GM19455 (cell line): ENCODE data around the gene CDH5.

Source experiments
- ATAC-seq: cut with Tn5 transposase; IDR thresholded peaks from one replicate; pipeline ENCODE4 v1.9.1; 2021; ENCODE audit not compliant: unreplicated experiment

CDH5 gene

DNA sequence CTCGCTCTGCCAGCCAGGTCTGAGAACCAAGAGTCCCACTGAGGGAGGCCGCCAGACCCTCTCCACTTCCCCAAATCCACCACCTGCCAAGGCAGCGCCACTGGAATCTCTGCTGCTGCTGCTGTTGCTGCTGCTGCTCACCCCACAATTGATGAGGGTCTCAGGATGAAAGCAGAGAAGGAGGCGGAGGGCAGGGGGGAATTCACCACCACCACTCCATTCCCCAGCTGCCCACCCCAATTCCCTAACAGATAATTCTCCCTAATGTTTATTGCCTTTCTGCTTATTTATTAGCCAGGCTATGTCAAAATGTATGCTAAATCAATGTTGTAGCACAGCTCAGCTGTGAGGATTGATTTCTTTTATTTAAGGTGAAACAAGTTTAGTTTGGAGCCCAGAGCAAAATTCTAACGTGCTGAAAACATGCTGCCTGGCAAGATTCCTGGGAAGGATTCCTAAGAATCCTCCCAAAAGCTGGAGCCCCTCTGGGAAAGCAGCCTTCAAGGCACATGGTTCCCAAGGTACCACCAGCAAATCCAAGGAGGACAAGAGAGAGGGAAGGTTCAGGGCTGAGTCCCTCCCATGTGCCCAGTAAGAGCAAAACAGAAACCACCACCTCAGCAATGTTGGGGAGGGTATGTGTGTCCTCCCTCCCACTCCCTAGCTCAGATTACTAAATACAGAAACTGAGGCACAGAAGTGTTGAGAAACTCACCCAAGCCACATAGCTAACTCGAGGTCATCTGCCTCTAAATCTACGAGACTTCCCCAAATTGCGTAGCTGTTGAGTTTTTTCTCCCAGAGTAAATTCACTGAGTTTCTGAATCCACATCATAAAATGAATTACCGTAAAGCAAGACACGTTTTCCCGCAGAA is 12.2 kb upstream of the CDH5 start:
- no peak for ATAC-seq

- no peak for ATAC-seq
Measured at GRCh38 chr16:66355526-66355925, 11.0 kb upstream of the CDH5 start.

DNA sequence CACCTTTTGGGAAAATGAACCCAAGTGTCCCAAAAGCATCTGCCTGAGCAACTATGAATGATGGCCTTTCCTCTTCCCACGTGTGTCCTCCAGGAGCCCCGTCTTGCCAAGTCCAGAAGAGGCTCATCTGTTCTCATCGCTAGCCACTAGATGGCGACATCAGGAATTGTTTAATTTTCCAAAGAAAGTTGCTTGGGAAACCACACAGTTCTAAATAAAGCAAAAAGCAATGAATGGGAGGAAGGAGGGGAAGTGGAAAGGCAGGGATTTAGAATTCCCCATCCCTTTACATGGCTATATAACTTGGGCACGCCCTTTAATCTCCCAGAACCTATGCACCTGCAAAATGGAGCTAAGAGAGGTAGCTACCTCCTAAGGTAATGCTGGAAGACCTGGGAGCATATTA is 9.0 kb upstream of the CDH5 start:
- ATAC-seq = no peak

DNA sequence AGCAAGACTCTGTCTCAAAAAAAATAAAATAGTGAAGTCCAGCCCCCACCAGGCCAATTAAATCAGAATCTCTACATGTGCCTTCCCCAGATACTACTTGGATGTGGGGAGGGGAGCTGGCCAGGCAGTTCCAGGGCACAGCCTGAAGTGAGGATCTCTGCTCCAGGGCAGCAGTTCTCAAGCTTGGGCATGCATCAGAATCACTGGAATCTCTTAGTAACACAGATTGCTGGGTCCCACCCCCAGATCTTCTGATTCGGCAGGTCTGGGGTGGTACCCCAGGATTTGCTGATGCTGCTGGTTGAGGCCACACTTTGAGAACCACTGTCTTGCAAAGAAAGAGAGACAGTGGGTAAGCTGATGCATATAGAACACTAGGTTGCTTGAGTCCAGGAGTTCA is 8.3 kb upstream of the CDH5 start:
- no peak for ATAC-seq

DNA sequence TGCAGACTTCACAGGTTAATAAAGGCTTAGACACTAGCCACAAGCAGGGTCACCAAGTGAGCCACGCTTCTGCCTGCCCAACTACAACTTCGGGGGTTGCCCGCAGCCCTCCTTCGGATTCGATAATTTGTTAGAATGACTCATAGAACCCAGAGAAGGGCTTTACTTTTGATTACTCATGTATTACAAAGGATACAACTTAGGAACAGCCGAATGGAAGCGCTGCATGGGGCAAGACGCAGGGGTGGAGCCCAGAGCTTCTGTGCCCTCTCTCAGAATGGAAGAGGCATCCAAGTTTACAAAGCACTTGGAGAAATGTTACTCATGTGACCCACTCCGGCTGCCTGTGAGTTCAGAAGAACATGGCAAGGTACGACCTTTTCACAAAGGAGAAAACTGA is 7.5 kb upstream of the CDH5 start:
- ATAC-seq = no peak

- ATAC-seq = no peak
Measured at GRCh38 chr16:66359811-66360608, 6.5 kb upstream of the CDH5 start.

DNA sequence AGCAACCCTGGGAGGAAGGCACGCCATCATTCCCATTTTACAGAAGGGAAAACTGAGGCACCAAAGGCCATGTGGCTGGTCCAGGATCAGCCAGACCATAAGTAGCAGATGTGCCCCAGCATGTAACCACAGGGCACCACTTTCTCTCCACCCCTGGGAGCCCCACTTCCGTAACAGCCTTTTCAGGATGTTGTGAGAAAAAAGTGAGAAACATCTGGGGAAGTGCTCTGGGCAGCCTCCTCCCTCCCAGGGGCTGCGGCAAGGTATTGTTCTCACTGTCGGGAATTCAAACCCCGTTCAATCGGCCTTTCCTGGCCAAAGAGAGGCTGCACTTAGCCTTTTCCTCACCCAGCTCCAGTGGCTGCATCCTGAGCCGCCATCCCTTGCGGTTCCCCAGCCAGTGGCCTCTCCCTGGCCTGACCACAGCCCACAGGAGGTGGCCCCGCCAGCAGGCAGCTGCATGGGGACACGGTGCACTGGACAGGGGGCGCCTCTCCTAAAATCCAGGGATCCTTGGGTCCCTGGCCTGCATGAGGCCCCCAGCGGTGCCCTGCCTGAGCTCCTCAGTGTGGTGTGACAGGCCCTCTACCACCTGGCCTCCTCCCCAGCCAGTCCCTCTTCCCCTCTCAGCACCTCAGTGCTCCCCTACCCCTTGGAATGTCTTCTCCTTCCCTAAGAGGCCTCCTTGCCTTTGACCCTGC is 5.7 kb upstream of the CDH5 start:
- ATAC-seq = no peak

- no peak for ATAC-seq
Measured at GRCh38 chr16:66361604-66362135, 4.8 kb upstream of the CDH5 start.

DNA sequence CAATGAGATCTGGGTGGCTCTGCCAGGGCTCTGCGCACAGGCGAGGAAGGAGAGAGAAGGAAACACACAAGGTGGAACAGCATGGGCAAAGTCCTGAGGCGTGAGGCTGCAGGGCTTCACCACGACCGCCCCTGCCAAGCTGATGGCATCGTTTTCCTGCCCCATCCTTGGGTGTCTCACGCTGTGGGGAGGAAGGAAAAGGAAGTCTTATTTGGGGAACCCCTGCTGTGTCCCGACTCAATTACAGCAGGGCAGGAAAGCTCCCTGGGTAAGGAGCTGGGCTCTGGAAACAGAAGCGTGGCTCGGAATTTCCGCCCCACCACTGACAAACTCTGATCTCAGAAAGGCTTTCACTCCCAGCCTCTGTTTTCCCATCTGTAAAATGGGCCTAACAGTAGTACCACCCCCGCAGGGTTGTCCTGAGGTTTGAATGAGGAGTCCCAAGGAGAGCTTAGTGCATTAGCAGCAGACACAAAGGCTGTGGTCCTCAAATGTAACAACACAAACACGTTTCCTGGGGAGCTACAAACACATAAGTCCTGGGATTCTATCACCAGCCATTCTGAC is 3.2 kb upstream of the CDH5 start:
- ATAC-seq = no peak

GRCh38 chr16:66364117-66364958 is 2.2 kb upstream of the CDH5 start:
- no peak for ATAC-seq

- no peak for ATAC-seq
Measured at GRCh38 chr16:66364959-66365306, 1.6 kb upstream of the CDH5 start.

DNA sequence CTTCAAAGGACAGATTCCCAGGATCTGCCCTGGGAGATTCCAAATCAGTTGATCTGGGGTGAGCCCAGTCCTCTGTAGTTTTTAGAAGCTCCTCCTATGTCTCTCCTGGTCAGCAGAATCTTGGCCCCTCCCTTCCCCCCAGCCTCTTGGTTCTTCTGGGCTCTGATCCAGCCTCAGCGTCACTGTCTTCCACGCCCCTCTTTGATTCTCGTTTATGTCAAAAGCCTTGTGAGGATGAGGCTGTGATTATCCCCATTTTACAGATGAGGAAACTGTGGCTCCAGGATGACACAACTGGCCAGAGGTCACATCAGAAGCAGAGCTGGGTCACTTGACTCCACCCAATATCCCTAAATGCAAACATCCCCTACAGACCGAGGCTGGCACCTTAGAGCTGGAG is 840 bp upstream of the CDH5 start:
- no peak for ATAC-seq

- ATAC-seq = no peak
Measured at GRCh38 chr16:66367968-66368891, 1.7 kb downstream of the CDH5 start.

DNA sequence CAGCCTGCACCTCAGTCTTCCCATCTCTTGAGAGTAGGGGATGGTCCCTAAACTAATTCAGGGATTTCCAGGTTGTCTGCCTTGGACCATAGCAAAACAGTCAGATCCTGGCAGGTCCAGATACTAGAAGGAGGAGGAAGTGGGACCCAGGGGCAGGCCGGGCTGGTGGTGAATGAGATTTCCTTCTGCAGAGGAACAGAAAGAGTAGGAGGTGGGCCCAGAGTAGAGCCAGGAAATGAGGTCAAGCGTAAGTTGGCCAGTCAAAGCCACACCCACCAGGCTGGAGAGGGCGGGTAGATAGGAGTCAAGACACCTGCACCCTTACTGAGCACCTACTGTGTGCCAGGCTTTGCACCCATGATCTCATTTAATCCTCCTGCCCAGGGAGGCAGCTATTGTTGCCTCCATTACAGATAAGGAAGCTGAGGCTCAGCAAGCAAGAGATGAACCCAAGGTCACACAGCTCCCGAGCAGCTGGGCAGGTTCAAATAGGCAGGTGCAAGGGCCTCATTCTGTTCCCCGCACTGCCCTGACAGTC is 2.6 kb downstream of the CDH5 start:
- ATAC-seq = no peak

DNA sequence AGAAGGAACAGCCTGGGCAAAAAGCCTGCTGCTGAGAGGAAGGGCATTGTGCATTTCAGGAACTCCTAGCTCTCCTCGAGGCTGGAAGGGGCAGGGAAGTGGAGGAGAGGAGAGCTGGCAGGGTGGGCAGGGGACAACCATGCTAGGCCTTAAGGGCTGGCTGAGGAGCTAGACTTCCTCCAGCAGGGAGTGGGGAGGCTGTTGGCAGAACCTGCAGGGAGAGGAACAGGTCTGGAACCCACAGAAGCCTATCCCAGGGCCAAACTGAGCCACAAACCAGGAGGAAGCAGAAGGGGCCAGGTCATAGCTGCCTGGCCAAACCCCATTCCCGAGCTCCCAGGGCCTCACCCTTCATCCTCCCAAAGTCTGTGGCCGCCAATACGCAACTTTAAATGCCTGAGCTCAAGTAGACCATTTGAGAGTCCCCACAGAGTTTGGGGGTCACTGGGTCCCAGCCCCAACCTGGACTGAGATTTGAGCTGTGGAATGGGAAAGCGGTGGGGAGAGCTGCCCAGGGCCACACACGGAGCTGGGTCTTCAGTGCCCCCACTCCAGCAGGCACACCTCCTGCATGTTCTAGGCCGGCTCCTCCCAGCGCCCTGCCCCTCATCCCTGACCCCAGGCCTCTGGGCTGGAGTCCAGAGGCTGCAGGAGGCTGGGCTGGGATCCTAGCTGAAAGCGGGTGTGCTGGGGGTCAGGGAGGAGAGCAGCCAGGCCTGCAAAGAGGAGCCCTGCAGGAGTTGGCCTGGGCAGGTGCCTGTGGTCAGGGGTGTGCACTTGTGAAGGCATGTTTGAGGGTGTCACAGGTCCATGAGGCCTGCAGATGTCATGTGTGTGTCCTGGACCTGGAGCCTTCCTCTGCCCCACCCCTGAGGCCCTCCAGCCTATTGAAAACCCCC is 4.5 kb downstream of the CDH5 start:
- no peak for ATAC-seq

DNA sequence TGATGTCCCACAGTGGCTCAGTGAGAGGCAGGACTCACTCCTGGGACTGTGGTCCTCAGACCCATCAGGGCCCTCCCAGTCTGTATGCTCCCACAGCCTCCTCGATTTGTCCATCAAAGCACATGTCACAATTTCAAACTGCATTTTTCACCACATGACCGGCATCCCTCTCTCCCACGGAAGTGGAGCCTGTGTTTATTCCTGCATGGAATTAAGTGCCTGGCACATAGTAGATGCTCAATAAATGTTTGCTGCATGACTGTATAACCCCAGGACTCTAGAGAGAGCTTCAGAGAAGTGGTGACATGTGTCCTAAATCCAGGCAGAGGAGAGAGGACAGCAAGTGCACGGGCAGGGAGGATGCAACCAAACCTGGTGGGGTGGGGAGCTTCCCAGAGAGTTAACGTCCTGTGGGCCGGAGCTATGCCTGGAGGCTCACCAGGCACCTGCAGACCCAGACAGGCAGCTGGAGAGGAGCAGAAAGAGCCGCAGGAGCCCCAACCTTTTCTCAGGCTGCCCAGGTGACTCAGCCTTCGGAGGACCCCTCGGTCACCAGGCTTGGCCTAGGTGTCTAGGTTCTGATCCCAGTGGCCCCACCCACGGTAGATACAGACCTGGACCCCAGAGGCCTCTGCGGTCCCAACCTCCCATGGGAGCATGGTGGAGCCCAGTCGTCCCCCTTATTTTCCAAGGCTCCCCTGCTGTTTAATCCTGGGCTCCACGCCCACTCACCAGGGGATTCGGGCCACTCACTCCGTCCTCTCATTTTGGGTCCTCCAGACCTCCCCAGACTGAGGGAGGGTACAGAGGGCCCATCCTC is 5.8 kb downstream of the CDH5 start:
- ATAC-seq = no peak

GRCh38 chr16:66372898-66373155 is 6.3 kb downstream of the CDH5 start:
- ATAC-seq = no peak
